Stimulated activated naive CD8-positive, alpha-beta T cell treated with anti-CD3 and anti-CD28 coated beads, Interleukin-15, Interleukin-2, amounts not matched to agents 100 U/mL and 50 U/mL, for 24 hours (primary cell): ENCODE data around the gene ST6GAL1.

Experiments
- ATAC-seq: fragments of 150-1000 bp; cut with Tn5 transposase; one replicate; pipeline ENCODE4 v1.10.0; 2021
- DNase-seq: peaks from one replicate; pipeline ENCODE4 v3.0.0; 2021

ST6GAL1 gene

DNA sequence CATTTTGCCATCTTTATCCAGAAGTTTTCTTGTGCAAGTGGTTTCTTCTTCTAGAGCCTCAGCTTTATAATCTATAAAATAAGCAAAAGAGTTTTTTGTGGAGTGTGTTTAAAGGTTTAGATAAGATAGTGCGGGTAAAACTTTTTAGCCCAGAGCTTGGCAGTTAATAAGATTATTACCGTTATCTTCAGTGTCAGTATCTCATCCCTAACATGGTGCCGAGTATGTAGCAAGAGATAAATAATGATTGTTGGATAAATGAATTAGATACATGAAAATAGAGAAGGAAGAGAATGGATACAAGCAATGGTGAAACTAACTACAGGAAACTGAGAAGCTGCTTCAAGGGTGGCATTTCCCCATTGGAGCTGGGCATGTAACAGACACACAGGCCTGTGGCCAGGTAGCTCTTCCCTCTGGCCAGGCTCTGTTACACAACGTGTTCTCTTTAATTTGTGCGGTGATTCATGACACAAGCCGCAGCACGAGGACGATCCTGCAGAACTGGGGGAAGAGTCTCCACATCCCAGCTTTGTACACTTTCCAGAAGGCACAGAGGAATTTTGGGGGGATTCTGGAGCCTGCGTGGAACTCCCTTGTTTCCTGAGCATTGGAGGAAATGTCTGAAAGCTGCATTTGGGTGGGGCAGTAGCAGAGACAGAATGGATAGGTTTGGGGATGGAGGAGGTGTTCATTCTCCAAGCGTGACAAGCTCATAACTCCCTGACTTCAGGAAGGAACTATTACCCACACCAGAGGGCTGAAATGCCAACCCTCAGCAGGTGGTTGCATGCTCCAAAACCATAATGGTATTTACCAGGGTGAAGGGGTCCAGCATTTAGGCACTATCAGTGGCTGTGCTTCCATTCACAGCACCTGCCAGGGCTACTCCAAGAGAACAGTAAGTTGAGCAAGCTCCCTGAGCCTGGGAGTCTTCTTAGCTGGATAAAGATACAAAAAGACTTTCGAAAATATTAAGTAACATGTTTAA, 14.2 kb upstream of the ST6GAL1 start:
- ATAC-seq: peak; percentile 84
- no peak for DNase-seq

DNA sequence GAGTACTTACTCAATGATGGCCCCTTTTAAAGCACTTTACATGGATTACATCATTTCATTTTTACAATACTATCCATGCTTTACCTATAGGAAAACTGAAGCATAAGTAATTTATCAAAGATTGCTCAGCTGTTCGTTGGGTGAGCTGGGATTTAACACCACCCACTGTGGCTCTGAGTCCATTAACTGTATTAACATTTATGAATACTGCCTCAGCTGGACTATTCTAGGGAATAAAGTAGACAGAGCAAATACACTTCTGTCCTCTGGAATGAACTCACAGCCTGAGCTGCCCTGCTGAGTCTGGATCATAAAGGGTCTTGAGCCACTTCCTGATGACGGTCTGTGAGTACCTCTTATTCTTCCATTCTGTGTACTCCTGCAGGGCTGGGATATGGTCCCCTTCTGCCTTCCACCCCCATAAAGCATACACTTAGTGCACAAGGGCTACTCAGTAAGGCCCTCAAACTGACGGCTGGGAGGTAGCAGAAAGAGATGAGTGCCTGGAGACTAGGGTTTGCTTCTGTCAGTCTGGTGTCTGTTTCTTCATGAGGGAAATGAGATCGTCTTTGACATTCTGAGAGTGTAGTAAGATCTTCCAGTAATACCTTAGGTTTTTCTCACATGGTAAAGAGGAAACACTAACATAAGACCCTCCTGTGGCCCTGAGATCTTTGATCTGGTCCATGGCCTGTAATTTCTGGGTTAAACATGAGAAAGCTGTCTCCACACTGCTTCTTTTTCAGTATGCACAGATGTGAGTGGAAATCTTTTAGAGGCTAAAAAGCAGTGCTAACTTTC, 12.6 kb upstream of the ST6GAL1 start:
- DNase-seq: no peak
- ATAC-seq: no peak

GRCh38 chr3:186920301-186920700, 10.0 kb upstream of the ST6GAL1 start:
- ATAC-seq (no peak), DNase-seq (no peak)

- no peak for DNase-seq
- ATAC-seq: no peak
Observed at GRCh38 chr3:186920796-186921195, 9.5 kb upstream of the ST6GAL1 start.

DNA sequence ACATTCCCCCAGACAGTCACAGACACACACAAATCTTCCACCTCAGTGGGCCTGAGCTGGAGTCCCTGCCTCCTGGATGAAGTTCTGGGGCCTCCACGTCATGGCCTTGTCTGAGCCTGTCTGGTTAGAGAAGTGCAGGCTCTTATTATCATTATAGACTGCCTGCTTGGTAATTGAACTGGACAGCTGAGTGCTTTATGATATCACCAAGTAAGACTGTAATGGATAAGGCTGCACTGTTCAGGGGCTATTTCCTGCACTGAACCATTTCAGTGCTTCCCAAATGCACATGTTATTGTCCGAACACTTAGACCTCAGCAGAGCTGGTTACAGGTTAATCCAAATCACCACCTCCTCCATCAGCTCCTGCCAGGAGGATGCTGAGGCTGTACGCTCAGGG, 8.7 kb upstream of the ST6GAL1 start:
- ATAC-seq: no peak
- DNase-seq: no peak

- ATAC-seq: no peak
Observed at GRCh38 chr3:186922224-186922623, 8.1 kb upstream of the ST6GAL1 start.

DNA sequence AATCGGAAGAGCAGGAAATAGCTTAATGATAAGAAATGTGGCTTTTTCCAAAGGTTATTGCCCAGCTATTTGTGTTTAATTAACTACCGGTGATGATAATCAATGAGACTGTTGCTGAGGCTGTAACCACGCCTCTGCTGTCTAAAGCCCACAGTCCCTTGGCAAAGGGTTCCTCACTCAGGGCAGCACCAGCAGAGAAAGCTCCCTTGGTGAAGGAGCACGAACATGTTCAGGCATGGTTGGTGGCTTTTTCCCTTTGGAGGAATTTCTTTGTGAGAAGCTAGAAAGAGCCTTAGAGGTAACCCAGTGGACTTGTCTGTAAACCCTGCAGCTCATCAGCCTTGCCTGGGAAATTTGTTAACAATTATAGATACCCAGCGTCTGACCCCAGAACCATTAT, 7.5 kb upstream of the ST6GAL1 start:
- ATAC-seq (no peak), DNase-seq (no peak)

More at GRCh38 chr3:186922224-186922623, 8.1 kb upstream of the ST6GAL1 start:
- no peak for DNase-seq

GRCh38 chr3:186923241-186923640, 7.1 kb upstream of the ST6GAL1 start:
- ATAC-seq (no peak), DNase-seq (no peak)

GRCh38 chr3:186925826-186926225, 4.5 kb upstream of the ST6GAL1 start:
- no peak for DNase-seq
- no peak for ATAC-seq

- no peak for ATAC-seq
- DNase-seq: no peak
Observed at GRCh38 chr3:186929186-186929585, 1.1 kb upstream of the ST6GAL1 start.

- DNase-seq (no peak), ATAC-seq (no peak)
Observed at GRCh38 chr3:186929685-186930084, 641 bp upstream of the ST6GAL1 start.

DNA sequence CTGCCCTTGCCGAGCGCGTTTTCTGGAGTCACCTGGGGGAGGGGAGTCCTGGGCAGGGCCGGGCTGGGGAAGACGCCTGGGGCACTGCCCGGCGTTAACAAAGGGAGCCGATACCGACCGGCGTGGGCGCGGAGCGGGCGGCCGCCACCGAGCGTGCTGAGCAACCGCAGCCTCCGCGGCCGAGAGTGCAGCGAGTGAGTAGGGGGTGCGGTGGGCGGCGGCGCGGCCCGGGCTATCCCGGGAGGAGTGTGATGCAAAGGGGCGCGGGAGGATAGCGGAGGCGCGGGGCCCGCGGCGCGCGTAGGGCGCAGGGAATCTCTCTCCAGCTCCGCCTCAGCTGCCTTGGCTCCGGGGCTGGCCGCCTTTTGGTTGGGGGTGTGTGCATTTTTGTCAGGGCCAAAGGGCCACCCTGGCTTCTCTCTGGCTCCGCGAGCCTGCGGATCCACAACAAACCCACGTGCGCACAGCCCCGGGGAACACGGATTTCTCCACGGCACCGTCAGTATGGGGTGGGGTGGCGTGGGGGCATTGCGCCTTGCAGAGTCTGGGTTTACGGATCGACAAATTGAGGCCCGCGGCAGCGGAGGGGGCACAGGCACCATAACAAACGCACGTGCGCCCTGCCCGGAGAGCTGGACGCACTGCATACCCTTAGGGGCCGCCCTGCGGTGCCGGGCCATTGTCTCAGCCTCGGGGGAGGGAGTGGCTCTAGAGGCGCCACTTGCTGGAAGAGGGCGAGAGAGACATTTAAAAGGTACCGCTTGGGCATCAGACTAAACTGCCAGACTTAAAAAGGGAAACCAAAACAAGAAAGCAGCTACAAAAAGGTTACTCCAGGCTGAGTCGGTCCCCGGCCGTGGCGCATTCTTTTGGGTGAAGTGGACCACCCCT, 560 bp downstream of the ST6GAL1 start:
- ATAC-seq: peak; percentile 74

GRCh38 chr3:186931532-186932280, 1.4 kb downstream of the ST6GAL1 start:
- DNase-seq: peak; percentile 73
- peak; percentile 60 for ATAC-seq

More for the DNA sequence above, 560 bp downstream of the ST6GAL1 start:
- peak; percentile 64 for DNase-seq

DNA sequence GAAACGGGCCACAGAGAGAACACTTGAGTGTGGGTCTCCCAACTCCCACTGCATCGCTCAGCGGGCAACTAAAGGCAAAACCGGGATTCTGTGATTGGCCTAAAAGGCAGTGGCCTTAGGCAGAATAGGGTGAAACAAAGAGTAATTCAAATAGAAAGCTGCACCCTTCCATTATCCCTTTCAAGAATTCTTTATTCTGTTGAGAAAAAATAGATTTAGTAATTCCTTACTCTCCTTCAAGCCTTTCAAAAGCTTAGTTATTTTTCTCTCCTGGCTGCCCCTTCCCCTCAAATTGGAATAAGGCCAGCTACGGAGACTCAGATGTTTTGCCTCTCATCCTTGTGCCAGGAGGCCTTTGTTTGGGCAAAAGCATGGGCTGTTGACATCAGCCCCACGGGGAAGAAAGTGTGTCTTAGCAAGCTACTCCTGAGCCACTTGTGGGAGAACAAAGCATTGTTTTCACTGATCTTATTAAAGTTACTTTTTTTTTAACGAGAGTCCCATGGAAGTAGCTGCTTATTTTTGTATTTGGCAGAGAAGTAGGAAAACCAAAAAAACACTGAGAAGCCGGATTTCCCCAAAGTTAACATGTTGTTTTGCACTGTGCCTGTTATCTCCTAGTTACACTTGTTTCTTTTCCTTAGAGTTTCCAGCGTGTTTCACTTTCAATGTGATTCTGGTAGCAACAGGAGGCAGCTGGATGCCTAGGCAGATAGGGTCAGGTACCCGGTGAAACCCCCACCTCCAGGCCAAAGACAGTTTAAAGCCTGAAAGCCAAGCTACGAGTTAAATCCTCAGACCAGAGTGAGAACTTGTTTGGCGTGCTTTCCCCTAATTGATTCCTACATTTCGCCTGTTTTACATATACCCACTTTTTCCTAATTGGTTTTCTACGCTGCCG, 2.2 kb downstream of the ST6GAL1 start:
- no peak for DNase-seq
- no peak for ATAC-seq

DNA sequence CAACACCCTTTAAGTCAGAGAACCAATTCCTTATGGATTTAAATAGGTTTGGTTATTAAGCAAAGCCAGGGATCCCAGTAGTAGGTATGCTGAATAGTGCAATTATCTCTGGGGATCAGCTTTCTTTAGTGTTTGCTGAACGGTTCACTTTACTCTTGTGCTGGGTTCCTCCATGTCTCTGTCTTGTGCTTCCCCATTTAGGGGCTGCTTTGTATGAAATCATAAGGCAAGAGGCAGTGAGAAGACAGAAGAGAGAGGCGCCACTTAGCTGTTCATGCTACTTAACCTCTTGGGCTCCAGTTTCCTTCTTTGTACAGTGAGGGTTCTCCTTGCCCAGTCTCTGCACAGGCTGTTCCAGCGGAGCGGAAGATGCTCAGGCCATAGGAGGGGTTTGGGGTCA, 3.5 kb downstream of the ST6GAL1 start:
- ATAC-seq (no peak), DNase-seq (no peak)

- ATAC-seq: no peak
Observed at GRCh38 chr3:186935133-186935532, 4.8 kb downstream of the ST6GAL1 start.

DNA sequence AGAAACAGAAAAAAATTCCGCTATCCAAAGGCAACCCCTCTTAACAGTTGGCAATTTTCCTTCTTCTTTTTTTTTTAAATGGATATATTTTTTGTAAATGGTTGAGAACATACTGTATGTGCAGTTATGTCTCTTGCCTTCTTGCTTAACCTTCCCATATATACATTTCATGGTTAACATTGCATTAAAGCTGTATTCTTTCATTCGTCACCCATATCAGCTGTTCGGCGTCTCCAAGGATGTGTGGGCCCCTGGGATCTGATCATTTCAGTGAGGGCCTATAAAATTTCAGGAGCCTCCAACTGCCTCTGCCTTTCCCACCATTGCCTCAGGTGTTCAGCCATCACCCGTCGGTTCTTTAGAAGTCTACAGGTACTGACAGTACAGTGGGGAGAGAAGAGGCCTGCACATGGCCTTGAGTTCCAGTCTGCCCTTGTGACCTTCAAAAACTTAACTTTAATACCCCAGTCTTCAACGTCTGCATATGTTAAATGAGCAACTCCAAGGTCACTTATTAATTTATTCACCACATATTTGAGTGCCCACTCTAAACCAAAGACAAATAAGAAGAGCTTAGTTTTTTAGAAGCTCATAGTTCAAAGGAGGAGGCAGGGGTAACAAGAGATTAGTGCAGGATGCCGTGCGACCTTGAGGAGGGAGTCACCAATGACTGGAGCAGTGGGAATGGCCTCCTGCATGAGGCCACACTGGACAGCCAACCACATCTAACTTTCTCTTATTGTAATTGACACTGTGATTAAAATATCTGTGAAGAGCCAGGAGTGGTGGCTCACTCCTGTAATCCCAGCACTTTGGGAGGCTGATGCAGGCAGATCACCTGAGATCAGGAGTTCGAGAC, 6.9 kb downstream of the ST6GAL1 start:
- ATAC-seq: no peak
- DNase-seq: no peak

More at GRCh38 chr3:186935133-186935532, 4.8 kb downstream of the ST6GAL1 start:
- DNase-seq: no peak

GRCh38 chr3:186938716-186939115, 8.4 kb downstream of the ST6GAL1 start:
- ATAC-seq (no peak), DNase-seq (no peak)

GRCh38 chr3:186939536-186939935, 9.2 kb downstream of the ST6GAL1 start:
- DNase-seq: no peak
- no peak for ATAC-seq
